ENCODE measurements around the gene MORN1.

DNA sequence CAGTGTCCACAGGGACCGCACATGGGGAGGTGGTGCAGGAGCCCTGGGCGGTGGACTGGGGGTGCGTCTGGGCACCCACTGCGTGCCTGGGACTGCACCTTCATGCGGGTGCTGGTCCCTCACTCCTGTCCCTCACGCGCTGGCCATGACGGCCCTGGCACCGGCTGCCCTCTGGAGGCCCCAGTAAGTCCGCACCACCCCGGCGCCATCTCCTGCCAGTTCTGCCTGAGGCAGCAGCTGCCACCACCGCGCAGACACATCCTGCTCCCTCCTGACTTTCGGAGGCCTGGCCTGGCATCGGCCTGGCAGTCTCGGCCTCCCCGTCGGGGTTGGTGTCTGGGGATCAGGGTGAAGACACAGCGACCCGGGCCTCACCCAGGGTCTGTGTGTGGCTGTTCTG lies 64.8 kb downstream of the MORN1 start:
- TF ChIP-seq, protein P1, sequence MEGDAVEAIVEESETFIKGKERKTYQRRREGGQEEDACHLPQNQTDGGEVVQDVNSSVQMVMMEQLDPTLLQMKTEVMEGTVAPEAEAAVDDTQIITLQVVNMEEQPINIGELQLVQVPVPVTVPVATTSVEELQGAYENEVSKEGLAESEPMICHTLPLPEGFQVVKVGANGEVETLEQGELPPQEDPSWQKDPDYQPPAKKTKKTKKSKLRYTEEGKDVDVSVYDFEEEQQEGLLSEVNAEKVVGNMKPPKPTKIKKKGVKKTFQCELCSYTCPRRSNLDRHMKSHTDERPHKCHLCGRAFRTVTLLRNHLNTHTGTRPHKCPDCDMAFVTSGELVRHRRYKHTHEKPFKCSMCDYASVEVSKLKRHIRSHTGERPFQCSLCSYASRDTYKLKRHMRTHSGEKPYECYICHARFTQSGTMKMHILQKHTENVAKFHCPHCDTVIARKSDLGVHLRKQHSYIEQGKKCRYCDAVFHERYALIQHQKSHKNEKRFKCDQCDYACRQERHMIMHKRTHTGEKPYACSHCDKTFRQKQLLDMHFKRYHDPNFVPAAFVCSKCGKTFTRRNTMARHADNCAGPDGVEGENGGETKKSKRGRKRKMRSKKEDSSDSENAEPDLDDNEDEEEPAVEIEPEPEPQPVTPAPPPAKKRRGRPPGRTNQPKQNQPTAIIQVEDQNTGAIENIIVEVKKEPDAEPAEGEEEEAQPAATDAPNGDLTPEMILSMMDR (IDR thresholded peaks at IDR 0.05; ENCODE audit: extremely low read depth in 1 of 2, insufficient read depth in 1 of 2, low read depth in 1 of 2, low read length in 2 of 2), result no peak
- TF ChIP-seq POLR2A (IDR thresholded peaks at IDR 0.05; ENCODE audit: low read depth, low read length), result no peak
- TF ChIP-seq EZH2 (IDR thresholded peaks at IDR 0.05; ENCODE audit: borderline replicate concordance, low read depth, low read length, severe bottlenecking), result no peak
- no peak for TF ChIP-seq MYC (IDR thresholded peaks at IDR 0.05; ENCODE audit: low read depth, low read length)
- TF ChIP-seq JUN (IDR thresholded peaks at IDR 0.05; ENCODE audit: borderline replicate concordance, insufficient read depth, insufficient read length, low read depth), result no peak
- TF ChIP-seq MAX (IDR thresholded peaks at IDR 0.05; ENCODE audit: insufficient read depth, insufficient read length), result no peak
- TF ChIP-seq POLR2AphosphoS5 (IDR thresholded peaks at IDR 0.05; ENCODE audit: insufficient read depth, low read depth, low read length), result no peak
